NCI-H1436 treated with DMSO at 0.1 percent for 48 hours (cell line): Measurements from ENCODE around the gene XPO5.
"Not testable (repeated sequence)": the region's sequence is repeated elsewhere in the genome, so short reads cannot be mapped to it uniquely, and the experiment has no call there.

Source experiments
- DNase-seq: peaks from one replicate; lab custom pipeline; 2025; lab: John Stamatoyannopoulos, UW

XPO5 gene

DNA sequence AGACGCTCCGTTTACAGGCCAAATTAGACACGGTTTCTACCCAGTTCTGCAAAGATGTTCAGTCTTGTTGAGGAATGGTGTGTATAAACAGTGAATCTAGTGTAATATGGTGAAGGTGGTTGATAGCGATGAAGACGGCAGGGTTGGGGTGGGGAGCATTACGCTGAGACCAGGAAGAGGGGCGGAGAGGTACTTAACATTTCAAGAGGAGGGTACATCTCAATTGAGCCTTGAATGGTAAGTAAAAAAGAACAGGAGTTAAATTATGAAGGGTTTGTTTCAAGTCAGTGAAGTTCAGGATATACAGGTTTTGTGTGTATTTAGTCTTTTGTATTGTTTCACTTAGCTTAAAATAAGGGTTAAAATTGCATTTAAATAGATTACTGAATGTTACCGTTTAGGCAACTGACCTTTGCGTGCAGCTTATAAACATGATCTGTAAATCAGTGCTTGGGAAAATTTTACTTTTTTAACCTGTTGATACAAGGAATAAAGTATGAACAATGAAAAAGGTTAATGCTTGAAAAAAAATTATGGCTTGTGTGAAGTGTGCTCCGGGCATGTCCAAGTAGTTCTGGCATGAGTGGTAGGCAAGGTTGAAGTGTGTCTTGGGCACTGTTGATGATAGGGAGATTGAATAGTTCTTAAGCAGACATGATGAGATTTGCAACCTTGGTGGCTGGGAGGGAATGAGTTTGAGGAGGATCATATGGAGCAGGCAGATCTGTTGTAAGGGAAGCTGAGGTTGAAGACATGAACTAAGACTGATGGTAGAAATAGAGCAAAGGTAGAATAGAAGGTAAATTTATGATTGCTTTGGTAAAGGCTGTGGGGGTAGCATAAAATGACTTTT is 58.1 kb downstream of the XPO5 start:
- no peak for DNase-seq

DNA sequence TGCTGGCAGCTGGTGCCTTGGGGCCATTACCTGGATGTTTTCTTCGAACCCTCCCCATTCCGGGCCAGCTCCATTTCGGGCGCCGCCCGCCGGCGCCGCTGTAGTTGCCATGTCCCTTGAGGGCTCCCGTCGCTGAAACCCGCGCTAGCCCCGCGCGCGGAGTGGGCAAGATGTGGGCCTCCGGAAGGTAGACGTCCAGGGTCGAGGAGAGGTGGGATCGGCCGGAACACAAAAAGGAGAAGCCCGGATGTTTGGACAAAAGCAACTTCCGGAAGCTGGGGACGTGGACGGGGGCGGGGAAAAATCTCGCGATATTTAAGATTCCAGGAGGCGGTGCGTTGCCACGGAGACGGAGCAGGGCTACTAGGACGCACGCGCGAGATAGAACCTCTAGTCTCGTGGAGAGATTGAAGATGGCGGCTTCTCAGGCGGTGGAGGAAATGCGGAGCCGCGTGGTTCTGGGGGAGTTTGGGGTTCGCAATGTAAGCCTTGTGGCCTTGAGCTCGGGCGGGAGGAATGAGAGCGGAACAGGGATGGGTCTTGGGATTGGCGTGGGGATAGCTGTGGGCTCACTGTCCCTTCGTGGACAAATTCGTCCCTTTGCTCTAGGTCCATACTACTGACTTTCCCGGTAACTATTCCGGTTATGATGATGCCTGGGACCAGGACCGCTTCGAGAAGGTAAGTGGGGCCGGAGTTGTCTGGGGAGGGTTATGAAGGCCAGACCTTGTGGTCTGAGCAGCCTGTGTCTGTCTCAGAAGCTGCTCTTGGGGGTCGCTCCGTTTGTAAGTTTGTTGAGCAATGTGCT is 58.9 kb downstream of the XPO5 start, which contains the start of the genes POLR1C and YIPF3:
POLR1C (plus strand) TSS at position 393 of the 808 bp plus-strand sequence; CDS start at position 414, 21 bp downstream.
YIPF3 (minus strand) TSS at position 230 of the 808 bp plus-strand sequence; CDS start at position 111, 119 bp downstream.
- DNase-seq = peak; percentile 85

- no peak for DNase-seq
These were observed 59.5 kb downstream of the XPO5 start for GRCh38 chr6:43516367-43516696.

GRCh38 chr6:43515808-43516207 is 60.0 kb downstream of the XPO5 start:
- no peak for DNase-seq

GRCh38 chr6:43511824-43512415 is 63.9 kb downstream of the XPO5 start:
- DNase-seq = no peak

DNA sequence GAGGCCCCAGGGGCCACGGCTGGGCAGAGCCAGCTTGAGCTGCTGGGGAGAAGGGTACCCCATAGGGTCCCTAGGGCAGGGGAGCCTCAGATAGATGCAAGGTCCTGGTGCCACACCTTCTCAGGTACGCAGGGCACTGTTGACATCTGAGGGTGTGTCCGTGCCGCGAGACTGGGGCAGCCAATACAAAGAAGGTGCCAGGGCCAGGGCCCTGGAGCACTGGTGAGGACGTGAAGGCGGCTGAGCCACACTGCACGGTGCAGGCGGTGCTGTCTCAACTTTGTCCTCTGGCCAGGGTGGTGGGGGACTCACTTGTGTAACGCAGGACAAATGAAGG is 65.0 kb downstream of the XPO5 start:
- no peak for DNase-seq

GRCh38 chr6:43509984-43510826 is 65.6 kb downstream of the XPO5 start, which contains the start of gene LRRC73:
LRRC73 (minus strand) TSS chr6:43510346; CDS start chr6:43509785, 561 bp downstream.
- no peak for DNase-seq

- DNase-seq = no peak
These were observed 66.5 kb downstream of the XPO5 start for GRCh38 chr6:43509142-43509983.

DNA sequence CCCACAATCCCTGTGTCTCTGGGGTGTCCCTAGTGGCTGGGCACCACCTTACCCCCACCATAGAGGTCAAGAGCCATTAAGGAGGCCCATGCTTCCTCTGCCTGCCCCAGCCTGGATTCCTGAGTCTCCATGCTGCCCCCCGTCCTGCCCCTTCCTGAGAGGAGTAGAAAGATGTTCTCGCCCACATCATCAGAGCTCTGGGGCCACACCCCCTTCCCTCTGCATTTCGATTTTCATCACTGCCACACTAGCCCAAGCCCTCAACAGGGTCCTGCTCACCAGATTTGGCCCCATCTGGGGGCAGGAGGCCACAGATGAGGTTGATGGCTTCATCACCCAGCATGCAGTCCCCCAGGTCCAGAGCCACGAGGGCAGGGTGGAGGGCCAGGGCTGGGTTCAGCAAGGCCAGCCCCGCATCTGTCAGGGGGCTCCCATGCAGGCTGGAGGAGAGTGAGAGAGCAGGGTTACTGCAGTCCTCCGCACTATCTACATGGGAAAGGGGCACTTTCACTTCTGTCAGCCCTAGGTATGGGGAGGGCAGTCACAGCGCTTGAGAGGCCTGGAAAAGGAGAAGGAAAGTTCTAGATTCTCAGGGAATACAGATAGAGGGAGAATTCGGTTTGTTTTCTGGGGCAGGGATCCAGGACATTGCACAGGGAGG is 67.2 kb downstream of the XPO5 start:
- DNase-seq = no peak

- no peak for DNase-seq
These were observed 69.0 kb downstream of the XPO5 start for GRCh38 chr6:43506667-43507471.

- DNase-seq = no peak
These were observed 69.7 kb downstream of the XPO5 start for GRCh38 chr6:43506171-43506570.

DNA sequence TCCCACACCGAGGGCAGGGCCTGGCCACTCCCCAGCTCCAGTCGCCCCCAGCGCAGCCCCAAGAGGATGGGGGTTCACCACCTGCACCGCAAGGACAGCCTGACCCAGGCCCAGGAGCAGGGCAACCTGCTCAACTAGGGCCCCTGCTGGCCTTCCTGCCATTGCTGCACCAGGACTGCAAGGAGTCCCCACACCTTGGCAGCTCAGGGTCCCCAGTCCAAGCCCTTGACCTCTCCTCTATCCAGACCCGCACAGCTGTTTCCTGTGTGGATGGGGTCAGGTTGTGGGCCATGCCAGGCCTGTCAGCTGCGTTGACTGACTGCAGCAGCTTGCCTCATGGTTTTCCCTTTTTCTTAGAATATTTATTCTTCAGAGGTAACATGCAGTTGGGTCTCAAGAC is 70.1 kb downstream of the XPO5 start:
- DNase-seq = no peak

DNA sequence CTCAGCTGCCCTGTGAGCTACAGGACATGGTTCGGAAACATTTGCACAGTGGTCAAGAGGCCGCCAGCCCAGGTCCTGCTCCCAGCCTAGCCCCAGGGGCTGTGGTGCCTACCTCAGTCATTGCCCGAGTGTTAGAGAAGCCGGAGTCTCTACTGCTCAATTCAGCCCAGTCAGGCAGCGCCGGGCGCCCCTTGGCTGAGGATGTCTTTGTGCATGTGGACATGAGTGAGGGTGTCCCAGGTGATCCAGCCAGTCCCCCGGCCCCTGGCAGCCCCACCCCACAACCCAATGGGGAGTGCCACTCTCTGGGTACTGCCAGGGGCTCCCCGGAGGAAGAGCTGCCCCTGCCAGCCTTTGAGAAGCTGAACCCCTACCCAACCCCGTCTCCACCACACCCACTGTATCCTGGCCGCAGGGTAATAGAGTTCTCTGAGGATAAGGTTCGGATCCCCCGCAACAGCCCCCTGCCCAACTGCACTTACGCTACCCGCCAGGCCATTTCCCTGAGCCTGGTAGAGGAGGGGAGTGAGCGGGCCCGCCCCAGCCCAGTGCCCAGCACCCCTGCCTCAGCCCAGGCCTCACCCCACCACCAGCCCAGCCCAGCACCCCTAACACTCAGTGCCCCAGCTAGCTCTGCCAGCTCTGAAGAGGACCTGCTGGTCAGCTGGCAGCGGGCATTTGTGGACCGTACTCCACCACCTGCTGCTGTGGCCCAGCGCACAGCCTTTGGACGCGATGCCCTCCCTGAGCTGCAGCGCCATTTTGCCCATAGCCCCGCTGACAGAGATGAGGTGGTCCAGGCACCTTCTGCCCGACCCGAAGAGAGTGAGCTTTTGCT is 70.9 kb downstream of the XPO5 start:
- DNase-seq = no peak

DNA sequence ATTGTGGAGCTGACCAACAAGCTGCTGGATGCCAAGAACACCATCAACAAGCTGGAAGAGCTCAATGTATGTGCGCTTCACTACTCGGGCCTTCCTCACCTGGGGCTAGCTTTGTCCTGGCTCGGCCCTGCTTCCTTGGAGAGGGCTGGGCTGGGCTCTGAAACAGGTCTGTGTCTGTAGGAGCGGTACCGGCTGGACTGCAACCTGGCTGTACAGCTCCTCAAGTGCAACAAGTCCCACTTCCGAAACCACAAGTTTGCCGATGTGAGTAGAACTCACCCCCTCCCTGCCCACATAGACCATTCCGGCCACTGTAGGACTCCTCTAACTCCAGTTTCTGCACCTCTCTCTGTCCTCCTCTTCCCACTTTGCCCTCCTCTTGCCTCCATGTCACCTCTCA is 72.4 kb downstream of the XPO5 start:
- no peak for DNase-seq

- no peak for DNase-seq
These were observed 73.2 kb downstream of the XPO5 start for GRCh38 chr6:43502666-43503065.

DNA sequence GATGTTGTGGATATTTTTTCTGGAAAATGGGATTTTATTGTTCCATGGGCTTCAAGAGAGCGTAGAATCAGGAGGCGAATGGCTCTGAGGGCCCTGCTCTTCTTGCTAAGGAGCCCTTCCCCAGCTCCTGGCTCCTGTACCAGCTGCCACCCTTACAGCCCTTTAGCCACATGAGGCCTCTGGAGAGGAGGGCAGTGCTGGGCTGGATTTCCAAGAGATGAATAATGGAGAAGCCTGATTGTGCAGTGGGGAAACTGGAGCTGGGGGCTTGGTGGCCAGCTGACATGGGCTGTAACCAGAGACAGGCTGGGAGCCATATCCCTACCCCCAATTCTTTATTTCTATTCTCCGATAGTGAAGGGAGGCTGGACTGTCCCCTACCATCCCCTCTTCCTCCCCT is 74.9 kb downstream of the XPO5 start:
- no peak for DNase-seq

DNA sequence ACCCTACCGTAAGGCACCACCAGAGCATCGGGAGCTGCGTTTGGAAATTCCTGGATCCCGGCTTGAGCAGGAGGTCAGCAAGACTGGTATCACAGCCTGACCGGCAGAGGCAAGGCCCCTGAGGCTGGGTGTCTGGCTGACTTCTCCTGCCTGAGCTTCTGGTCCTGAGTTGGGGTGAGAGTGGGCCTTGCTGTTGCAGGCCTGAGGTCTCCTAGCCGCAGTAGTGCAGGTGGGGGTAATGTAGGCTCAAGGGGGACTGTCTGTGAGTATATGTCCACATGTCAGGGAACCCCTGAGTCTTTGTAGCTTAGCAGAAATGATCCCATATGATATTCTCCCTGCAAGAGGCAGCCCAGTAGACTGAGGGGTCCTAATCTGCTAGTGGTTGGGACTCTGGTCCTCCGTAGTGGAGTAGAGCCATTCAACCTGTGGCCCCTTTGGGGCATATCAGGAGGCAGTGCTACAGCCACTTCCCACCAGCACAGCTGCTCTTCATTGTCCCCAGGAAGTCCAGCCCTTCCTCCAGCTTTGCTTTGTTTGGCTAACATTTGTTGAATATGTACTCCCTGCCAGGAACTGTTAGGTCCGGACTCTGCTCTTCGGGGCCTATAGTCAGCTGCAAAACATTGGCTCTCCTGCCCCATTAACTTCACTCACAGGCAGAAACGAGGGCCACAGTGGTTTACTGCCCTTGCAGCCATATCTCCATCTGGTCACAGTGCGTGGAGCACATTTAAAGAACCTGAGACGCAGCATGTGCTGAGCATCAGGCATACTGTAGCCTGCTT is 76.6 kb downstream of the XPO5 start:
- DNase-seq = no peak

- DNase-seq = not testable (repeated sequence)
These were observed 77.5 kb downstream of the XPO5 start for GRCh38 chr6:43498291-43498690.
